H1 (cell line): ENCODE data around the gene NHERF2. TPM values are rescaled to one million over a fixed set of nuclear protein-coding genes. Genes with fewer than 3 reads are reported as not detected.

Experiments
- CTCF ChIA-PET: fragments of 300-600 bp; sonication (Branson Sonifier 250); formaldehyde crosslinking; loops from one replicate; lab custom pipeline; 2021; ENCODE audit not compliant: partially characterized antibody; lab: Charles Lee
- POLR2A ChIA-PET: fragments of 300-600 bp; sonication (Branson Sonifier 250); formaldehyde crosslinking; loops from one replicate; lab custom pipeline; 2021; ENCODE audit warnings: inconsistent platforms; ENCODE audit not compliant: partially characterized antibody; lab: Charles Lee
- DNase-seq, 2 experiments: peaks; one replicate each; pipeline versions ENCODE4 v3.0.0 to v3.0.0-alpha.2; 2010 to 2022; ENCODE audit warnings: low spot score in 2 of 2, low read depth in 1 of 2, mixed read lengths in 1 of 2
- FAIRE-seq: peaks from 2 replicates; lab custom pipeline; 2011; peaks lifted over from hg19 to GRCh38; lab: Jason Lieb, UNC
- H2AFZ ChIP-seq: 2 replicates; pipeline ENCODE4 v1.8.1; 2012; ENCODE audit warnings: low read length, inconsistent platforms
- H2AK5ac ChIP-seq: 2 replicates; pipeline ENCODE4 v1.6.1; 2013; ENCODE audit warnings: low read depth, low read length
- H2BK120ac ChIP-seq: replicated peaks from 2 replicates; pipeline ENCODE3; 2013; ENCODE audit warnings: low read depth, low read length, inconsistent platforms
- H2BK12ac ChIP-seq: 2 replicates; pipeline ENCODE4 v1.6.1; 2013; ENCODE audit warnings: low read depth, low read length
- H2BK15ac ChIP-seq: 2 replicates; pipeline ENCODE4 v1.6.1; 2013; ENCODE audit warnings: low read length
- H2BK20ac ChIP-seq: 2 replicates; pipeline ENCODE4 v1.6.1; 2013; ENCODE audit warnings: low read length
- H2BK5ac ChIP-seq: 2 replicates; pipeline ENCODE4 v1.6.1; 2013; ENCODE audit warnings: low read depth, low read length
- H3K14ac ChIP-seq: 2 replicates; pipeline ENCODE4 v1.6.1; 2013; ENCODE audit warnings: inconsistent platforms; ENCODE audit not compliant: insufficient read length
- H3K18ac ChIP-seq: 2 replicates; pipeline ENCODE4 v1.6.1; 2013; ENCODE audit warnings: low read length; ENCODE audit errors: extremely low read depth
- H3K23ac ChIP-seq: 2 replicates; pipeline ENCODE4 v1.6.1; 2013; ENCODE audit warnings: inconsistent platforms; ENCODE audit not compliant: insufficient read length
- H3K23me2 ChIP-seq: 2 replicates; pipeline ENCODE4 v1.6.1; 2013; ENCODE audit warnings: low read depth, low read length
- H3K27ac ChIP-seq: 2 replicates; pipeline ENCODE4 v1.6.1; 2011; ENCODE audit warnings: low read depth, low read length, inconsistent platforms
- H3K27me3 ChIP-seq, 4 experiments: replicated peaks in 1 of 4; 1 replicate in 1 of 4; 2 replicates in 3 of 4; pipeline versions ENCODE4 v1.6.1 to v1.8.1; 2011 to 2013; ENCODE audit warnings: low read length in 3 of 4, mild to moderate bottlenecking in 3 of 4, inconsistent platforms in 2 of 4, mixed read lengths in 2 of 4, moderate library complexity in 1 of 4; ENCODE audit not compliant: control insufficient read depth in 3 of 4, insufficient read depth in 3 of 4; ENCODE audit errors: extremely low read depth in 1 of 4
- H3K36me3 ChIP-seq, 4 experiments: 2 replicates each; pipeline versions ENCODE4 v1.6.1 to v1.8.1; 2011 to 2013; ENCODE audit warnings: mild to moderate bottlenecking in 4 of 4, low read length in 3 of 4, moderate library complexity in 2 of 4, control low read depth in 1 of 4, inconsistent platforms in 1 of 4; ENCODE audit not compliant: insufficient read depth in 4 of 4, control insufficient read depth in 2 of 4
- H3K4ac ChIP-seq: replicated peaks from 2 replicates; pipeline ENCODE3; 2013; ENCODE audit warnings: low read length, low read depth, mixed read lengths, inconsistent platforms; ENCODE audit not compliant: insufficient read length
- H3K4me1 ChIP-seq, 4 experiments: replicated peaks in 1 of 4; 1 replicate in 1 of 4; 2 replicates in 3 of 4; pipeline versions ENCODE4 v1.6.1 to v1.8.1; 2011 to 2013; ENCODE audit warnings: low read length in 3 of 4, inconsistent platforms in 2 of 4, mixed read lengths in 1 of 4; ENCODE audit not compliant: insufficient read depth in 4 of 4, control insufficient read depth in 3 of 4
- H3K4me2 ChIP-seq, 2 experiments: 2 replicates each; pipeline versions ENCODE4 v1.6.1 to v1.8.1; 2011 to 2013; ENCODE audit warnings: low read depth in 2 of 2, low read length in 2 of 2, control low read depth in 1 of 2, inconsistent platforms in 1 of 2, mild to moderate bottlenecking in 1 of 2; ENCODE audit not compliant: insufficient read depth in 1 of 2
- H3K4me3 ChIP-seq, 4 experiments: fragments of 200-600, 300-600 bp in 1 of 4; sonication (generic), shearing (Covaris generic), sonication (Bioruptor Twin) in 1 of 4; 2 replicates each; pipeline versions ENCODE4 v1.5.1 to v1.8.1; 2011 to 2016; ENCODE audit warnings: low read length in 4 of 4, low read depth in 3 of 4, control low read depth in 2 of 4, inconsistent platforms in 2 of 4, mild to moderate bottlenecking in 2 of 4, mixed read lengths in 1 of 4, moderate library complexity in 1 of 4; ENCODE audit not compliant: insufficient read depth in 2 of 4; ENCODE audit errors: extremely low read depth in 1 of 4
- H3K56ac ChIP-seq: replicated peaks from 2 replicates; pipeline ENCODE3; 2013; ENCODE audit warnings: low read depth, mild to moderate bottlenecking, mixed read lengths, low read length, inconsistent platforms; ENCODE audit not compliant: insufficient read length
- H3K79me1 ChIP-seq: 2 replicates; pipeline ENCODE4 v1.6.1; 2013; ENCODE audit warnings: low read depth, low read length, control low read depth
- H3K79me2 ChIP-seq, 2 experiments: 2 replicates each; pipeline versions ENCODE4 v1.6.1 to v1.8.1; 2012 to 2013; ENCODE audit warnings: low read length in 2 of 2, mild to moderate bottlenecking in 2 of 2, inconsistent platforms in 1 of 2; ENCODE audit not compliant: insufficient read depth in 2 of 2, control insufficient read depth in 1 of 2
- H3K9ac ChIP-seq, 4 experiments: replicated peaks in 1 of 4; 1 replicate in 1 of 4; 2 replicates in 3 of 4; pipeline versions ENCODE4 v1.6.1 to v1.8.1; 2011 to 2013; ENCODE audit warnings: low read depth in 3 of 4, low read length in 3 of 4, control low read depth in 2 of 4, mild to moderate bottlenecking in 2 of 4, moderate library complexity in 2 of 4, inconsistent platforms in 1 of 4; ENCODE audit errors: extremely low read depth in 1 of 4
- H3K9me3 ChIP-seq, 2 experiments: 2 replicates each; pipeline versions ENCODE4 v1.6.1 to v1.8.1; 2012 to 2013; ENCODE audit warnings: mild to moderate bottlenecking in 2 of 2, moderate library complexity in 2 of 2, control low read depth in 1 of 2, inconsistent platforms in 1 of 2, low read depth in 1 of 2, low read length in 1 of 2, mixed read lengths in 1 of 2; ENCODE audit not compliant: insufficient read depth in 2 of 2
- H4K20me1 ChIP-seq, 2 experiments: replicated peaks in 1 of 2; 2 replicates each; pipeline versions ENCODE3 to v1.8.1; 2011 to 2013; ENCODE audit warnings: inconsistent platforms in 2 of 2, low read length in 2 of 2, mild to moderate bottlenecking in 1 of 2; ENCODE audit not compliant: insufficient read depth in 2 of 2, control insufficient read depth in 1 of 2
- H4K5ac ChIP-seq: 2 replicates; pipeline ENCODE4 v1.6.1; 2013; ENCODE audit warnings: low read length, low read depth, mixed read lengths, inconsistent platforms; ENCODE audit not compliant: insufficient read length
- H4K8ac ChIP-seq: 2 replicates; pipeline ENCODE4 v1.8.0; 2013; ENCODE audit warnings: mild to moderate bottlenecking, moderate library complexity, low read length, inconsistent platforms; ENCODE audit not compliant: insufficient read depth; ENCODE audit errors: extremely low read depth
- H4K91ac ChIP-seq: replicated peaks from 2 replicates; pipeline ENCODE3; 2013; ENCODE audit warnings: low read length, mixed read lengths, inconsistent platforms; ENCODE audit not compliant: insufficient read length
- CHD1 ChIP-seq: IDR thresholded peaks from 2 replicates; pipeline ENCODE4 v1.6.1; 2012; ENCODE audit warnings: low read depth, low read length, improper control_type of control experiment
- GTF2F1 ChIP-seq: IDR thresholded peaks from 2 replicates; pipeline ENCODE4 v1.6.1; 2012; ENCODE audit warnings: low read depth, low read length, improper control_type of control experiment, borderline replicate concordance
- HDAC6 ChIP-seq: IDR thresholded peaks from one replicate; pipeline ENCODE4 v1.7.1; 2012; ENCODE audit warnings: low read depth, mild to moderate bottlenecking, inconsistent platforms, low read length, moderate library complexity
- JUN ChIP-seq: IDR thresholded peaks from 2 replicates; pipeline ENCODE4 v1.6.1; 2011; ENCODE audit warnings: low read depth, mild to moderate bottlenecking, improper control_type of control experiment, low read length
- KDM4A ChIP-seq: IDR thresholded peaks from one replicate; pipeline ENCODE4 v1.7.1; 2012; ENCODE audit warnings: low read depth, mild to moderate bottlenecking, moderate library complexity, low read length, inconsistent platforms; ENCODE audit not compliant: severe bottlenecking
- SP1 ChIP-seq: IDR thresholded peaks from 2 replicates; pipeline ENCODE4 v1.6.1; 2011; ENCODE audit warnings: low read depth, low read length
- WGBS, 2 experiments: shearing (Covaris generic) in 1 of 2; methylation state at CpG; one replicate each; pipeline versions ENCODE4 v1.1.6 to v1.1.7; 2013 to 2015; ENCODE audit warnings: low lambda C conversion rate in 2 of 2, mixed read lengths in 2 of 2, inconsistent platforms in 1 of 2, low coverage in 1 of 2, missing lambda C conversion rate in 1 of 2; ENCODE audit not compliant: insufficient replicate concordance in 2 of 2, insufficient coverage in 1 of 2, insufficient read length in 1 of 2; ENCODE audit errors: extremely low coverage in 1 of 2, missing lambda C conversion rate in 1 of 2; 5-methylcytosine and 5-hydroxymethylcytosine counted together
- polyA plus RNA-seq, 7 experiments: library from polyadenylated mRNA; depleted of rRNA in 3 of 7; stranded (reverse) in 5 of 7; unstranded in 2 of 7; fragments of >200 nt in 5 of 7; fragments of 200-250 nt in 2 of 7; gene quantifications; 1 replicate in 5 of 7; 2 replicates in 1 of 7; 4 replicates in 1 of 7; pipeline versions ENCODE4 v1.2.1 to v1.2.3, GENCODE V29; 2011 to 2013; ENCODE audit warnings: missing spikeins in 2 of 7, mixed read lengths in 2 of 7
- total RNA-seq: library from RNA; stranded (reverse); fragmentation: NEBNext Ultra II Directional; extraction: Animal tissue kit (Norgen Biotek cat#: 25700); gene quantifications from 2 replicates; pipeline ENCODE4 v1.2.1, GENCODE V29; 2021

Gene NHERF2
- total and polyA plus RNA-seq, 2 of the 8 experiments (the other 6 are each of a cell fraction or from before 2014, with no cell fraction given) = 13.9 to 19.3 TPM

DNA sequence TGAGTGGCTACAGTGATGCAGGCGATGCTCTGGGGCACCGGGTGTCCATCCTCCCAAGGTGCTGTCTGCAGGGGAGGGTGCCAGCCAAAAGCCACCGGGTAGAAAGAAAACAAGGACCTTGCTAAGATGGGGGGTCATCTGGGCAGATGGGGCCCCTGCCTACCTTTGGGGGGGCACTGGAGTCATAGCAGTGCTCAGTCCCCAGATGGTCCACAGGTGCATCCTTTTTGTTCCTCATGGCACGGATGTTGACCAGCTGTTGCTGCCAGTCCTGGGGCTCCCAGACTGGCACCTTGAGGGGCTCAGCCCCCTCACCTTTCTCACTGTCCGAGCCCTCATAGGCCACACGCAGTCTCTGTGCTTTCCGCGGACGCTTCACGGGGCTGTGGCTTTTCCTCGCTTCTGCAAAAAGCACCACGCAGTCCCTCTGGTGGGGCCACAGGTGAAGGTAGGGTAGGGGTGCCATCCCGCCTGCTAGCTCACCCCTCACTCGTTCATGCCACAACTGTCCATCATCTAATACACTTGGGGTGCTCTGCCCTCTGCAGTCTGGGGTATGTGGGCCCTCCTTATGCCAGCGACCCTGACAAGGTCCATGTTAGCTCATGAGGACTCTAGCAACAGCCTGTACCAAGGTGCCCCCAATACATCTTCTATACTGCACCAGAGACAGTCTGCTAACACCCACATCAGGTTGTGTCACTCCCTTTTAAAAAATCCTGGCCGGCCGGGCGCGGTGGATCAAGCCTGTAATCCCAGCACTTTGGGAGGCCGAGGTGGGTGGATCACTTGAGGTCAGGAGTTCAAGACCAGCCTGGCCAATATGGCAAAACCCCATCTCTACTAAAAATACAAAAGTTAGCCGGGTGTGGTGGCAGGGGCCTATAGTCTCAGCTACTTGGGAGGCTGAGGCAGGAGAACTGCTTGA, 19.5 kb downstream of the NHERF2 start:
- WGBS, 2 experiments = 93% methylated on average over 21 of the region's 21 CpGs; no CpG with 5 or more reads in 1 of the 2 experiments

More for the DNA sequence above, 19.5 kb downstream of the NHERF2 start:
- H4K20me1 ChIP-seq = peaks cover 0 to 5% of the 10 kb centered on the region in 2 experiments
- H3K4me1 ChIP-seq = peaks cover 0 to 3% (median 1%) of the 10 kb centered on the region in 4 experiments; a peak in 3 of 7 replicates
- H3K4me3 ChIP-seq = peak overlapping the region in 1 of 4 experiments; percentile 89; a peak in 2 of 8 replicates
- no peak overlapping the region for H2BK120ac ChIP-seq
- no peaks in the 10 kb centered on the region for H3K9me3 ChIP-seq
- FAIRE-seq = no peak
- H3K56ac ChIP-seq = no peak overlapping the region
- H3K23me2 ChIP-seq = peaks cover 10% of the 10 kb centered on the region
- no peak overlapping the region for H2BK5ac ChIP-seq
- no peak overlapping the region for H2BK20ac ChIP-seq
- peaks cover 0 to 11% of the 10 kb centered on the region in 2 experiments; a peak in 1 of 4 replicates for H3K79me2 ChIP-seq
- H3K9ac ChIP-seq = no peak overlapping the region
- H3K14ac ChIP-seq = no peak overlapping the region
- no peak overlapping the region for H2AFZ ChIP-seq
- H3K27me3 ChIP-seq = no peaks in the 10 kb centered on the region; a peak in 1 of 7 replicates
- no peak overlapping the region for H2BK15ac ChIP-seq
- TF ChIP-seq HDAC6 (no peak), JUN (no peak), KDM4A (no peak), GTF2F1 (no peak), SP1 (no peak), CHD1 (no peak)
- no peak overlapping the region for H4K91ac ChIP-seq
- DNase-seq = no peak
- peak overlapping the region; percentile 68 to 81 for H3K4me2 ChIP-seq
- H4K8ac ChIP-seq = no peak overlapping the region
- no peak overlapping the region for H3K27ac ChIP-seq
- peaks cover 0 to 3% (median 1%) of the 10 kb centered on the region in 4 experiments; a peak in 2 of 8 replicates for H3K36me3 ChIP-seq
- no peak overlapping the region for H4K5ac ChIP-seq
- peaks cover 7% of the 10 kb centered on the region; the same call in 1 of the 2 replicates for H3K79me1 ChIP-seq
- H2AK5ac ChIP-seq = no peak overlapping the region
- no peak overlapping the region for H3K4ac ChIP-seq
- H2BK12ac ChIP-seq = no peak overlapping the region
- no peak overlapping the region for H3K18ac ChIP-seq
- H3K23ac ChIP-seq = no peak overlapping the region
- CTCF ChIA-PET = interaction anchor here (0.7 to 5.3 kb wide), 12 partner anchors 9 to 157 kb away, joined by 3 to 32 read pairs (median 4); partner anchors contain the start of gene NHERF2
- POLR2A ChIA-PET = interaction anchor here (0.7 to 4.2 kb wide), 6 partner anchors 9 to 127 kb away, joined by 3 to 38 read pairs (median 6); partner anchors contain the start of genes RPS2 and TRAF7
